DND-41 (cell line): Measurements from ENCODE around the gene CRB3.
"Not testable (repeated sequence)": the region's sequence is repeated elsewhere in the genome, so short reads cannot be mapped to it uniquely, and the experiment has no call there.

ENCODE experiments used
- ATAC-seq: fragments of 200-7000 bp; cut with Tn5 transposase; 3 replicates; pipeline ENCODE4 v1.9.1; 2021; ENCODE audit warnings: low read depth; ENCODE audit not compliant: insufficient read depth
- DNase-seq: peaks from one replicate; pipeline ENCODE4 v3.0.0-alpha.2; 2020
- H2AFZ ChIP-seq: 2 replicates; pipeline ENCODE4 v1.6.0; 2012; ENCODE audit warnings: low read depth, low read length
- H3K27ac ChIP-seq: 2 replicates; pipeline ENCODE4 v1.5.1; 2012; ENCODE audit warnings: low read length, inconsistent platforms
- H3K27me3 ChIP-seq: fragments of 200-600 bp; sonication (generic); 2 replicates; pipeline ENCODE4 v1.6.0; 2012; ENCODE audit warnings: low read length, mild to moderate bottlenecking, inconsistent platforms; ENCODE audit not compliant: insufficient read depth, poor library complexity
- H3K36me3 ChIP-seq: 2 replicates; pipeline ENCODE4 v1.5.1; 2012; ENCODE audit warnings: low read length, inconsistent platforms; ENCODE audit not compliant: insufficient read depth
- H3K4me1 ChIP-seq: 2 replicates; pipeline ENCODE4 v1.5.1; 2012; ENCODE audit warnings: mild to moderate bottlenecking, low read length; ENCODE audit not compliant: insufficient read depth
- H3K4me2 ChIP-seq: 2 replicates; pipeline ENCODE4 v1.6.0; 2012; ENCODE audit warnings: mild to moderate bottlenecking, moderate library complexity, low read length, inconsistent platforms; ENCODE audit not compliant: insufficient read depth
- H3K4me3 ChIP-seq, 2 experiments: fragments of 200-600 bp in 1 of 2; shearing (Covaris generic) in 1 of 2; 2 replicates each; pipeline ENCODE4 v1.5.1; 2012 to 2016; ENCODE audit warnings: inconsistent platforms in 2 of 2, low read length in 2 of 2, mild to moderate bottlenecking in 2 of 2, low read depth in 1 of 2, moderate library complexity in 1 of 2
- H3K79me2 ChIP-seq: 2 replicates; pipeline ENCODE4 v1.6.0; 2012; ENCODE audit warnings: low read length, inconsistent platforms; ENCODE audit not compliant: insufficient read depth
- H3K9ac ChIP-seq: 2 replicates; pipeline ENCODE4 v1.6.0; 2012; ENCODE audit warnings: low read depth, mild to moderate bottlenecking, inconsistent platforms, low read length, moderate library complexity
- H3K9me3 ChIP-seq: 2 replicates; pipeline ENCODE4 v1.5.1; 2012; ENCODE audit warnings: low read length, moderate library complexity, mild to moderate bottlenecking, inconsistent platforms; ENCODE audit not compliant: insufficient read depth, severe bottlenecking
- H4K20me1 ChIP-seq: 2 replicates; pipeline ENCODE4 v1.6.0; 2012; ENCODE audit warnings: low read length; ENCODE audit not compliant: insufficient read depth
- EZH2 ChIP-seq: IDR thresholded peaks from 3 replicates; pipeline ENCODE4 v1.6.1; 2012; ENCODE audit warnings: borderline replicate concordance, low read depth, mild to moderate bottlenecking, moderate library complexity, low read length, inconsistent platforms; ENCODE audit not compliant: severe bottlenecking
- TF ChIP-seq, protein P1 (sequence below): IDR thresholded peaks from 2 replicates; pipeline ENCODE4 v1.5.1; 2012; ENCODE audit warnings: borderline replicate concordance, low read length, moderate library complexity, mild to moderate bottlenecking; ENCODE audit not compliant: poor library complexity, severe bottlenecking; ENCODE audit errors: extremely low read depth

Gene CRB3

DNA sequence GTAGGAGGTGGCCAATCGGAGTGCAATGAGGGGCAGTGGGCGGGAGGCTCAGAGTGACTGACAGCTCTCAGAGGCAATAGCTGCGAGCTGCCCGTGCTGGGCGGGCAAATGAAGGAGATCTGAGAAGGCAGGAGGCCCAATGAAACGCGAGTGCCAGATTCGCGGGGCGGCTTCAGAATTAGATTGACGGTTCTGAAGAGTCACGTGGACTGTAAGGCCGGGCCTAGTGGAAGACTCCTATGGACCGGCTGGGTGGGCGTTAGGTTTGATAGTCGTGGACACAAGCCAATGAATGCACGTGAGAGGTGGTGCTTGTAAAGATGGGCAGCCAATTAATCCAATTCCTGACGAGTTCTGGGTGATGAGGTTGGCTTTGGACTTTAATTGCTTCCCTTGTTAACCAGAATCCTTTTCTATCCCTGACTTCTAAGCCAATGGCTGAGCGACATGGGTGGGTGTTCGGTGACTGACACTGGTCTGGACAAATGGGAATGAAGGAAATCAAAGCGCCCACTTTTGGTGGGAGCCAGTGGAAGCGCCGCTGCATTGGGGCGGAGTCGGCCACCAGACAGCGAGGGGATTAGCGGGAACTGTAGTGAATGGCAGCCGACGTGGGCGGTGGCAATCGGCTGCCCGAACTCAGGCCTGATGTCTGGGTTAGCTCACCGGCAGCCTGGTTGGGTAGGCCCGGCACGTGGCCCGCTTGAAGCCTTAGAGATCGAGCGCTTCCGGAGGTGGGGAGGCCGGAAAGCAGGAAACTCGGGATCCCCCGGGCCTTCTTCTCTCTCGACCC, 38.9 kb upstream of the CRB3 start:
- peak; percentile 86 for ATAC-seq
- Histone ChIP-seq H3K27ac (peak overlapping the region; percentile 82), H3K9ac (peak overlapping the region; percentile 51), H3K79me2 (peaks cover 43% of the 10 kb centered on the region), H3K4me3 (peak overlapping the region in 1 of 2 experiments; percentile 45; a peak in 2 of 4 replicates), H4K20me1 (peaks cover 40% of the 10 kb centered on the region), H3K9me3 (no peaks in the 10 kb centered on the region), H3K36me3 (peaks cover 39% of the 10 kb centered on the region), H3K4me2 (peak overlapping the region; percentile 55), H2AFZ (peak overlapping the region; percentile 74), H3K27me3 (no peaks in the 10 kb centered on the region), H3K4me1 (peaks cover 39% of the 10 kb centered on the region)
- no peak for TF ChIP-seq EZH2
- TF ChIP-seq, protein P1, sequence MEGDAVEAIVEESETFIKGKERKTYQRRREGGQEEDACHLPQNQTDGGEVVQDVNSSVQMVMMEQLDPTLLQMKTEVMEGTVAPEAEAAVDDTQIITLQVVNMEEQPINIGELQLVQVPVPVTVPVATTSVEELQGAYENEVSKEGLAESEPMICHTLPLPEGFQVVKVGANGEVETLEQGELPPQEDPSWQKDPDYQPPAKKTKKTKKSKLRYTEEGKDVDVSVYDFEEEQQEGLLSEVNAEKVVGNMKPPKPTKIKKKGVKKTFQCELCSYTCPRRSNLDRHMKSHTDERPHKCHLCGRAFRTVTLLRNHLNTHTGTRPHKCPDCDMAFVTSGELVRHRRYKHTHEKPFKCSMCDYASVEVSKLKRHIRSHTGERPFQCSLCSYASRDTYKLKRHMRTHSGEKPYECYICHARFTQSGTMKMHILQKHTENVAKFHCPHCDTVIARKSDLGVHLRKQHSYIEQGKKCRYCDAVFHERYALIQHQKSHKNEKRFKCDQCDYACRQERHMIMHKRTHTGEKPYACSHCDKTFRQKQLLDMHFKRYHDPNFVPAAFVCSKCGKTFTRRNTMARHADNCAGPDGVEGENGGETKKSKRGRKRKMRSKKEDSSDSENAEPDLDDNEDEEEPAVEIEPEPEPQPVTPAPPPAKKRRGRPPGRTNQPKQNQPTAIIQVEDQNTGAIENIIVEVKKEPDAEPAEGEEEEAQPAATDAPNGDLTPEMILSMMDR, result no peak
- peak; percentile 100 for DNase-seq

DNA sequence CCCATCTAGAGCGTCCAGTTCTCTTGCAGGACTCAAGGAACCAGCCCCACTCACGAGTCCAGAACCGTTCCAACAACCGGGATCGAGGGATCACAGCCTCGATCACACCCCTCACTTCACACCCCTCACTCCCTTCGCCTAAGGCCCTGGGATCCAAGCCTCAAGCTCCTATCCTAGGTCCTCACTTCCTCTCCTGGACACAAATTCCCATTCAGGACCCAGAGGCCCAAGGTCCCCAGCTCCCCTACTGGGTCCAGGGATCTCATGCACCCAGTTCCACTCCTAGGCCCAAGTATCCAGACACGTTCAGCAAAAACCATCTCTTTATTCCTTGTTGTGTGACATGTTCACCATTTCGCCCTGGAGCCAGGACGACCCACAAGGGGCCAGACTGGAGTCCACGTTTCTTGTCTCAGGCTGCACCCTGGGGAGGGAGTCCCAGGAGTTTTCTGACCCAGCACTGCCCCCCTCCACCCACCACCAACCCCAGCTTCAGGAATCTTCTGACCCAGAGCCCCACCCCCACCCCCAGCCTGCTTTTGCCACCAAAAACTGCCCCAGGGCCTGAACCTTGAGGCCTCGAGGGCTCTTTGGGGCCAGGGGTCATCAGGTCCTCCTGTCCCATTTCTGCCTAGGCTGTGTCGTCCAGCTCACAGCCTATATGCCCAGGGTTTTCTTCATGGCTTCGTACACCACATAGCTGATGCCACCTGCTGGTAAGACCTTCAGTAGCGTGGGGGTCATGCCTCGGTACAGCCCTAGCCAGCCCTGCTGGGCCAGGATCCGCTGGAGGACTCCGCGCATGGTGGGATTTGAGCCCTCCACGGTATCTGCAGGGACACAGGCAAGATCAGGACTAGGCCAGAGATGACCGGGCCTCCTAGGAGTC, 38.1 kb upstream of the CRB3 start:
- no peaks in the 10 kb centered on the region for H3K27me3 ChIP-seq
- H3K27ac ChIP-seq, result peak overlapping the region; percentile 82
- H3K36me3 ChIP-seq, result peaks cover 31% of the 10 kb centered on the region
- DNase-seq (peak; percentile 47), ATAC-seq (no peak)
- H4K20me1 ChIP-seq, result peaks cover 31% of the 10 kb centered on the region
- peak overlapping the region in 1 of 2 experiments; percentile 45; a peak in 2 of 4 replicates for H3K4me3 ChIP-seq
- no peak for TF ChIP-seq EZH2
- TF ChIP-seq, protein P1, result peak; percentile 66
- H2AFZ ChIP-seq, result peak overlapping the region; percentile 74
- H3K9me3 ChIP-seq, result no peaks in the 10 kb centered on the region
- peaks cover 39% of the 10 kb centered on the region for H3K4me1 ChIP-seq
- peaks cover 34% of the 10 kb centered on the region for H3K79me2 ChIP-seq
- H3K4me2 ChIP-seq, result peak overlapping the region; percentile 55
- peak overlapping the region; percentile 51 for H3K9ac ChIP-seq

GRCh38 chr19:6427131-6427530, 36.9 kb upstream of the CRB3 start:
- TF ChIP-seq EZH2, result no peak
- TF ChIP-seq, protein P1, result no peak
- H2AFZ ChIP-seq, result no peak overlapping the region

GRCh38 chr19:6428692-6429418, 35.2 kb upstream of the CRB3 start:
- H3K27me3 ChIP-seq, H3K36me3 ChIP-seq, H3K4me3 ChIP-seq, H3K79me2 ChIP-seq, H3K9me3 ChIP-seq, H4K20me1 ChIP-seq, H3K4me2 ChIP-seq, H3K27ac ChIP-seq, ATAC-seq, H3K9ac ChIP-seq, H2AFZ ChIP-seq, DNase-seq: not testable (repeated sequence)
- H3K4me1 ChIP-seq, result peaks cover 13% of the 10 kb centered on the region

More at GRCh38 chr19:6427131-6427530, 36.9 kb upstream of the CRB3 start:
- Histone ChIP-seq H3K9ac (no peak overlapping the region), H3K36me3 (peaks cover 19% of the 10 kb centered on the region), H3K4me1 (peaks cover 31% of the 10 kb centered on the region), H3K4me2 (no peak overlapping the region), H3K4me3 (no peak overlapping the region), H3K9me3 (no peaks in the 10 kb centered on the region), H3K27ac (no peak overlapping the region), H3K27me3 (no peaks in the 10 kb centered on the region), H4K20me1 (peaks cover 20% of the 10 kb centered on the region), H3K79me2 (peaks cover 23% of the 10 kb centered on the region)
- ATAC-seq (no peak), DNase-seq (no peak)
